ENCODE data around the gene ARID4A. TPM values are rescaled to one million over a fixed set of nuclear protein-coding genes. Genes with fewer than 3 reads are reported as not detected.
A peak's percentile ranks its signal among the peaks of the same experiment; 100 is the strongest.

The ARID4A gene
- total RNA-seq, 1 experiment from 2014 or later = 19.0 TPM

DNA sequence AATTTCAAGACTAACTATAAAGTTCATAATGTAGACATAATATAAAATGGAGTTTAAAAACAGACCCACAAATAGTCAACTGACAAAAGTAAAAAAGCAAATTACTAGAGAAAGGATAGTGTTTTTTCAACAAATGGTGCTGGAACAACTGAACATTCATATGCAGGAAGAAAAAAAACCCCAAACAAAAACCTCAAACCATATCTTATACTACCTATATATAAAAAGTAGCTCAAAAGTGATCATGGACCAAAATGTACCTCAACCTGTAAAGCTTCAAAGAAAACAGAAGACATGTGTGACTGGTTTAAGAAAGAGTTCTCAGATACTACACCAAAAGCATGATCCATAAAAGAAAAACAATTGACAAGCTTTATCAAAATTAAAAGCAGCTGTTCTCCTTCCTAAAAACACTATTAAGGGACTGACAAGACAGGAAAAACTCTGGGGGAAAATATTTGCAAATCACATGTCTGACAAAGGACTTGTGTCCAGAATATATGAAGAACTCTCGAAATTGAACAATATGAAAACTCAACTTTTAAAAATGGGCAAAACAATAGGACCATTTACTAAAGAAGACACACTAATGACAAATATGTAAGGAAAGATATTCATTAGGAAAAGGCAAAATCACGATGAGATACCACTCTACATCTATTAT lies 22.7 kb upstream of the ARID4A start:
- DNase-seq (ENCODE audit: unreplicated experiment) = no peak
- TF ChIP-seq, protein P1, sequence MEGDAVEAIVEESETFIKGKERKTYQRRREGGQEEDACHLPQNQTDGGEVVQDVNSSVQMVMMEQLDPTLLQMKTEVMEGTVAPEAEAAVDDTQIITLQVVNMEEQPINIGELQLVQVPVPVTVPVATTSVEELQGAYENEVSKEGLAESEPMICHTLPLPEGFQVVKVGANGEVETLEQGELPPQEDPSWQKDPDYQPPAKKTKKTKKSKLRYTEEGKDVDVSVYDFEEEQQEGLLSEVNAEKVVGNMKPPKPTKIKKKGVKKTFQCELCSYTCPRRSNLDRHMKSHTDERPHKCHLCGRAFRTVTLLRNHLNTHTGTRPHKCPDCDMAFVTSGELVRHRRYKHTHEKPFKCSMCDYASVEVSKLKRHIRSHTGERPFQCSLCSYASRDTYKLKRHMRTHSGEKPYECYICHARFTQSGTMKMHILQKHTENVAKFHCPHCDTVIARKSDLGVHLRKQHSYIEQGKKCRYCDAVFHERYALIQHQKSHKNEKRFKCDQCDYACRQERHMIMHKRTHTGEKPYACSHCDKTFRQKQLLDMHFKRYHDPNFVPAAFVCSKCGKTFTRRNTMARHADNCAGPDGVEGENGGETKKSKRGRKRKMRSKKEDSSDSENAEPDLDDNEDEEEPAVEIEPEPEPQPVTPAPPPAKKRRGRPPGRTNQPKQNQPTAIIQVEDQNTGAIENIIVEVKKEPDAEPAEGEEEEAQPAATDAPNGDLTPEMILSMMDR (IDR thresholded peaks at IDR 0.05; ENCODE audit: unreplicated experiment) = no peak
- H3K9me3 Mint-ChIP-seq (ENCODE audit: unreplicated experiment) = no peaks in the 10 kb centered on the region
- ChIA-PET CTCF (no interaction called here), POLR2A (interaction anchor here (0.7 to 5.1 kb wide), 8 partner anchors 9 to 40 kb away, joined by 3 to 43 read pairs (median 4); partner anchors contain the start of genes ARID4A and PSMA3)
- H3K27me3 Mint-ChIP-seq (ENCODE audit: insufficient read depth, unreplicated experiment) = no peaks in the 10 kb centered on the region
- H3K27ac Mint-ChIP-seq (ENCODE audit: low read depth, unreplicated experiment) = no peak overlapping the region
- H3K4me3 Mint-ChIP-seq (ENCODE audit: unreplicated experiment) = no peak overlapping the region
- H3K36me3 Mint-ChIP-seq (ENCODE audit: insufficient read depth, unreplicated experiment) = peaks cover 88% of the 10 kb centered on the region
- intact Hi-C loops (cut with micrococcal nuclease) = no loop called here
- H3K4me1 Mint-ChIP-seq (ENCODE audit: insufficient read depth, unreplicated experiment) = peaks cover 28% of the 10 kb centered on the region
- no TSS peak for BruUV-seq (replicated peaks)

DNA sequence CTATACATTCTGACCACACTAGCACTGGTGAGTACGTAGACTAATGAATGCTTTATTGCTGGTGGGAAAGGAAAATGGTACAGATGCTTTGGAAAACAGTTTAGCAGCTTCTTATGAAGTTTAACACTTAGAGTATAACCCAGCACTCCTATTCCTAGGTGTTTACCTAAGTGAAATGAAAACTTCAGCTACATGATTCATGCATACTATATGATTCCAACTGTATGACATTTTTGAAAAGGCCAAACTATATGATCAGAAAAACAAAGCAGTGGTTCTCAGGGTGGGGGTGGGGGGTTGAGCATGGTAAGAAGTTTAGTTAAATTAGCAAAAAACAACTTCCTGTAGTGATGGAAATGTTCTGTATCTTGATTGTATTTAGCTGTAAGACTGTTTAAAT lies 22.1 kb upstream of the ARID4A start:
- H3K36me3 Mint-ChIP-seq (ENCODE audit: insufficient read depth, unreplicated experiment) = peaks cover 88% of the 10 kb centered on the region
- no peak overlapping the region for H3K4me3 Mint-ChIP-seq (ENCODE audit: unreplicated experiment)
- no peaks in the 10 kb centered on the region for H3K27me3 Mint-ChIP-seq (ENCODE audit: insufficient read depth, unreplicated experiment)
- no peak overlapping the region for H3K27ac Mint-ChIP-seq (ENCODE audit: low read depth, unreplicated experiment)
- intact Hi-C loops (cut with micrococcal nuclease) = no loop called here
- H3K4me1 Mint-ChIP-seq (ENCODE audit: insufficient read depth, unreplicated experiment) = peaks cover 34% of the 10 kb centered on the region
- CTCF ChIA-PET = no interaction called here
- no peak for DNase-seq (ENCODE audit: unreplicated experiment)
- POLR2A ChIA-PET = interaction anchor here (1.1 to 5.1 kb wide), 7 partner anchors 9 to 32 kb away, joined by 3 to 43 read pairs (median 5); partner anchors contain the start of genes ARID4A and PSMA3
- no peaks in the 10 kb centered on the region for H3K9me3 Mint-ChIP-seq (ENCODE audit: unreplicated experiment)
- TF ChIP-seq, protein P1 (IDR thresholded peaks at IDR 0.05; ENCODE audit: unreplicated experiment) = no peak
- BruUV-seq (replicated peaks) = no TSS peak

DNA sequence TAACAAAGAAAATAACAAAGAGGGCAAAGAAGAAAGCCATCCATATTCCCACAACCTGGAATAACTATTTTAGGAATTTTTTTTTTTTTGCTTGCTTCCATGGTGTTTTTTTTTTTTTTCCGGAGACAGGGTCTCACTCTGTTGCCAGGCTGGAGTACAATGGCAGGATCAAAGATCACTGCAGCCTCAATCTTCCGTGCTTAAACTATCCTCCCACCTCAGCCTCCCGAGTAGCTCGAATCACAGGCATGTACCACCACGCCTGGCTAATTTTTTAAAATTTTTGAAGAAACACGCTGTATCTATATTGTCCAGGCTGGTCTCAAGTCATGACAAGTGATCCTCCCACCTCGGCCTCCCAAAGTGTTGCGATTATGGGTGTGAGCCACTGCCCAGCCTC lies 20.2 kb upstream of the ARID4A start:
- CTCF ChIA-PET = interaction anchor here (0.6 to 0.7 kb wide), 2 partner anchors 24 to 118 kb away, joined by 3 to 4 read pairs; no protein-coding TSS in a partner anchor
- Mint-ChIP-seq H3K4me1 (ENCODE audit: insufficient read depth, unreplicated experiment) (peaks cover 40% of the 10 kb centered on the region), H3K9me3 (ENCODE audit: unreplicated experiment) (no peaks in the 10 kb centered on the region), H3K27me3 (ENCODE audit: insufficient read depth, unreplicated experiment) (no peaks in the 10 kb centered on the region), H3K27ac (ENCODE audit: low read depth, unreplicated experiment) (no peak overlapping the region), H3K4me3 (ENCODE audit: unreplicated experiment) (no peak overlapping the region), H3K36me3 (ENCODE audit: insufficient read depth, unreplicated experiment) (peaks cover 82% of the 10 kb centered on the region)
- DNase-seq (ENCODE audit: unreplicated experiment) = no peak
- POLR2A ChIA-PET = interaction anchor here (0.7 kb wide), 1 partner anchor 11 kb away, joined by 4 read pairs; no protein-coding TSS in a partner anchor
- intact Hi-C loops (cut with micrococcal nuclease) = no loop called here
- no TSS peak for BruUV-seq (replicated peaks)
- TF ChIP-seq, protein P1 (IDR thresholded peaks at IDR 0.05; ENCODE audit: unreplicated experiment) = no peak

DNA sequence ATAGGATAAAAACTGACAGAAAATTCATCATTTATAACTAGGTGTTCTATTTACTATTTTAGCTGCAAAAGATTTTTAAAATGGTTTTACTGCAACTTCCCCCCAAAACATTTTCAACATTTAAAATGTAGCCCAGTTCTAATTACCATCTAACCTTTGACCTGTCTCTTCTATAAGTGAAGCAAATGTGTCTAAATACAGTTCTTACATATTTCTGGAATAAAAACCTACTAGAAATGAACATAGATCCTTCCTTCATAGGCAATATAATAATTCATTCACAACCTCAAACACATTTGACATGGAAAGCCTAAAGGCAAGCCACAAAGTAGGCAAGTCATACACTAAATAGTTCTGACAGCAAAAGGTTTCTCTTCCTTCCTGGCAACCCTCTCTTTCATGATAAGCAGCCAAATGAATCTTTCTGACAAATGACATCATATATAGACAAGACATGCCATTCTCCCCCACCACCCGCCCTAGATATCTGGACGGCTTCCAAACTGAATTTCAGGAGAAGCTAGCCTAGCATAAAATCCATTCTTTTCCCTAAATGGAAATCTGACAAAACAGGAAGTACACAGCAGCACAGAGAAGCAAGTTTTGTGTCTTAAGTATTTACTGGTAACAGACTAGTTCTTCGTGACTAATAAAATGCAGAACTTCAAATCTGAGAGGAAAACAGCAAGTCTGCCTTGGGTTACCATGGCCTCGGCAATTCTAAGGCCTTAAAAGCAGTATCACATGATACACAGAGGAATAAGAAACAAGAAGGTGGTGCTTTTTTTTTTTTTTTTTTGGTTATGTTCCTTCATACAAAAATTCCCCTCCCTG lies 17.2 kb upstream of the ARID4A start:
- H3K4me1 Mint-ChIP-seq (ENCODE audit: insufficient read depth, unreplicated experiment) = peaks cover 42% of the 10 kb centered on the region
- TF ChIP-seq, protein P1 (IDR thresholded peaks at IDR 0.05; ENCODE audit: unreplicated experiment) = no peak
- BruUV-seq (replicated peaks) = no TSS peak
- peak overlapping the region; percentile 97 for H3K27ac Mint-ChIP-seq (ENCODE audit: low read depth, unreplicated experiment)
- H3K9me3 Mint-ChIP-seq (ENCODE audit: unreplicated experiment) = no peaks in the 10 kb centered on the region
- DNase-seq (ENCODE audit: unreplicated experiment) = peak; percentile 67
- ChIA-PET POLR2A (interaction anchor here (0.6 to 6.2 kb wide), 13 partner anchors 8 to 146 kb away, joined by 3 to 88 read pairs (median 4); partner anchors contain the start of genes ACTR10, ARID4A, KIAA0586 and PSMA3), CTCF (interaction anchor here (1.0 kb wide), 1 partner anchor 9 kb away, joined by 4 read pairs; no protein-coding TSS in a partner anchor)
- intact Hi-C loops (cut with micrococcal nuclease) = no loop called here
- H3K36me3 Mint-ChIP-seq (ENCODE audit: insufficient read depth, unreplicated experiment) = peaks cover 79% of the 10 kb centered on the region
- no peaks in the 10 kb centered on the region for H3K27me3 Mint-ChIP-seq (ENCODE audit: insufficient read depth, unreplicated experiment)
- peak overlapping the region; percentile 43 for H3K4me3 Mint-ChIP-seq (ENCODE audit: unreplicated experiment)
